Stimulated activated CD4-positive, alpha-beta T cell treated with anti-CD3 and anti-CD28 coated beads, TNF-alpha, amount 100 ng/mL, for 4 hours (primary cell): ENCODE measurements around the gene REEP1.
"Not testable (repeated sequence)": the region's sequence is repeated elsewhere in the genome, so short reads cannot be mapped to it uniquely, and the experiment has no call there.

Source experiments
- DNase-seq, 3 experiments: peaks; one replicate each; pipeline ENCODE4 v3.0.0-alpha.2; 2020; ENCODE audit warnings: low read depth in 3 of 3

REEP1 gene

DNA sequence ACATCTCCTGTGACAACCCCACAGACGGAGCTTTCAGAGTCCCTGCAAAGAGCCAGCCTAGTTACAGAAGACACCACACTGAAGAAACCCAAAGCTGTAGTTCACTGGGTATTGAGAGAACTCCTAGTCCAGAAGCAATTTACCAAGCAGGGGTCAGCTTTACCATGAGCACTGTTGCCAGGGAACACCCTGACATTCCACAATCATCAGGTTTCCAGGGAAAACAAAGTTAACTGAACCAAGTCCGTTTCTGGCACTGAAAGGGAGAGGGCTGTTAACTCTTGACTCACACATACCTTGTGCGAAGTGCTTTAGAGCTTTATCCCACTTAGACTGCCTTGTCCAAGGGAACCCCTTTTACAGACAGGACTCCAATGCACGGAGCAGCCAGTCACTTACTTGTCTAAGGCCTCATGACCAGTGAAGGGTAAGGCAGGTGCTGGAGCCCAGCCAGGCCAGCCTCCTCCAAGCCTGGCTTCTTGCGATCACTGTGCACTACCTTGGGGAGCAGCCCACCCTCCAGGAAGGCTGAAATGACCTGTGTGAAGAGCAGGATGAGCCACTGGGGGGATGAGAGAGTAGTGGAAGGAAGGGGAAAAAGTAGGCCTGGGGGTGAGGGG, 53.9 kb downstream of the REEP1 start:
- DNase-seq = no peak

DNA sequence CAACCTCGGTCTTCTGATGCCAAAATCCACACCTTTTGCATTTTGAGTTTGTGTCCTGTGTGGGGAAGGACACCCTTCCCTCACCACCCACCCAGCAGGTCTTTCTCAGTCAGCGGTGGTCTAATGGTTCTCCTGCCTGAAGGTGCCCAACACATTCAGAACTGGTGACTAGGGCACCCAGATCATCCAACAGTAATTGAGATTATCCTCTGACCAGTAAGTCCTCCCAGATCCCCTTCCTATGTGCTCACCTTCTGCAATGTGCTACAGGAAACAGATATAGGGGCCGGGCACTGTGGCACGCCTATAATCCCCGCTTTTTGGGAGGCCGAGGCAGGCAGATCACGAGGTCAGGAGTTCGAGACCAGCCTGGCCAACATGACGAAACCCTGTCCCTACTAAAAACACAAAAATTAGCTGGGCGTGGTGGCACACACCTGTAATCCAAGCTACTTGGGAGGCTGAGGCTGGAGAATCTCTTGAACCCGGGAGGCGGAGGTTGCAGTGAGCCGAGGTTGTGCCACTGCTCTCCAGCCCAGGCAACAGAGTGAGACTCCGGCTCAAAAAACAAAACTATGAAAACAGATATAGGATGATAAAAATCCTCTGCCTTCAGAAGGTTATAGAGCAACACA, 56.2 kb downstream of the REEP1 start:
- DNase-seq = no peak

DNA sequence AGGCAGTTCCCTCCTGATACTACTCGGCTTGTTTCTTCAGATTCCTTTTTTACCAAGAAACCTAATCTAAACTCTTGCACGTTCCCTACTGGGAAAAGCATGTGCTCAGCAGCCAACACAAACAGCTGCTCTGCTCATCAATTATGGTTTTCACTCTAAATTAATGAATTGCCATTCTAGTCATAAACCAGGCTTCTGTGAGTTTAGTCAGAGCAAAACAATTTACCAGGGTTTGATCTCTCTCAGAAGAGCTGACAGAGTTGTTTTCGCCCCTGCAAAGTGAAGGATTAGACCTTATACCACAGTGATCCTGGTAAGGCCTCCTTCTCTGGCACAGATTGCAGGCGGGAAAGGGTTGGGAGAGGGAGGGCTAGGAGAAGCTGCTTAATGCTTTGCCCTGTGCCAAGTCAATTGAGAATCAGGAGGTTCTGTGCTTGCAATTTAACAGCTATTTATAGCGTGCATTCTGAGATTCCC, 57.2 kb downstream of the REEP1 start:
- no peak for DNase-seq

DNA sequence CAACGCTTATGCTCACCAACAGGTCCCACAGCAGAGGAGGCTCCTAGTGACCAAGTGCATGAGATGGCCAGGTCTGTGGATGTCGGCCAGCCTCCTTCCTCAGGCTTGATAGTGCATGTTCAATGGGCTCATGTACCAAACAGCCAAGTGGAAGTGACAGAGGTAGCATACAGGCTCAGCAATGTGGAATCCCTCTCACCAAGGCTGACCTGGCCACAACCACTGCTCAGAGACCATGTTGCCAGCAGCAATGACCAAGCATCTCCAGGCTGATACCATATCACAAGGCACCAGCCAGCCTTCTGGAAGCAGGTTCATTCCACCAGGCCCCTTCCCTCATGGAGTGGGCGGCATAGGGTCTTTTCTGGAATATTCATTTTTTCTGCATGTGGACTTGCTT, 61.5 kb downstream of the REEP1 start:
- DNase-seq = no peak

DNA sequence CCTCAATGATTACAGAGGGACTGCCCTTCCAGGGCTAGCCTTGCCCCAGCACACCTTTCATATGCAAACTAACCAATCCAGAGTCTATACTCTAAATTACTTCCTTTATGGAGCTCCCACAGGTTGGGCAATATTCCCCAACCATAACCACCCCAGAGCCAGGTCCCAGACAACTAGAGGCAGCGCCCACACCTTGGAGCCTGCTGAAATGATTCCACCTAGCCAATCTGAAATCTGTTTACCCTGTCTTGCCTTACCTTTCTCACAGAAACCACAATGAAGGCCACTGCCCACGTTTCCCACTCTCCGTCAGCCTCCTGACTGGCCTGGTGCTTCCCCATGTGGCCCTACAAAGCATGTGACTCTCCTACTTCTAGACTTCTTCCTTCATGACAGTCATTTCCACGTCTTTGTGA, 62.0 kb downstream of the REEP1 start:
- DNase-seq = no peak

DNA sequence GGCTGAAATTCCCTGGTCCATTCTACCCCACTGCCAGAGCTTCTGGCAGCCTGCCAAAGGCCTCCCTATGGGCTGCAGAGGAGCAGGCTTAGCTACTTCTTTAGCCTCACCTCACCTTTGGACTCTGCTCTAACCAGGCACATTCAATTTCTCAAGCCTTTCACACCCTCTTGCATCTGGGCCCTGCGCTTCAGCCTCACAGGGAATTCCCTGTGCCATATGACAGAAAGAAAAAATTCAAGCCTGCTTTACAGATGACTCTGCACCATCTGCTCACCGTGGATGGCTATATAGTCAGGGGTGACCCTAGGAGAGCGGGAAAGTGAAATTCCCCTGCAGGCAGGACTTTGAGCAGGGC, 62.5 kb downstream of the REEP1 start:
- DNase-seq = no peak

DNA sequence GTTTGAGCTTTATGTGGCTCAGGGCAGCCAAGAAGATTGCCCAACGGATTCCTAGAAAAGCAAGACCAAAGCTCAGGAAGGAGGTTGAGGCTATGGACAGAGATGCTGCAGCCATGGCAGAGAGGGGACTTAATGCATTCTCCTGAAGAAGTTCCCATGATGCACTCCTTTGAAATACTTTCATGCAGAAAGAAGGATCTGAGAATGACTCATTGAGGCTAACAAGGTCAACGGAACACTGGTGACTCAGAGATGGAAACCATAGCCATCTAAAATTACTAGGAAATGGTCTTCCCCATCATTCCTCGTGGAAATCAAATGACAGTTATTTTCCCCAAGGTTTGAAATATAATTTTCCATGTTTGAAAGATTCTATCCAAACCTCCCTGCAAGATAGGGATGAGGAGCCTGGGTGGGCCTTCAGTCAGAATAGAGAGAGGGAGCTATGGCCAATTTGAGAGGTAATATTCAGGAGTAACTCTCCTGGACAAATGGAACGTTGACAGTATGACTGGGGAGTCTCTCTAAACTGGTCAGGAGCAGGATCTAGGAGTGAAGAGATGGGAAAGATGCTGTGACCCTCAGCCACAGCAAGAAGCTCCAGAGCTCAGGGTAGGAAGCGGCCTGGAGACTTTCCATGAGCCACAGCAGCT, 63.0 kb downstream of the REEP1 start:
- no peak for DNase-seq

DNA sequence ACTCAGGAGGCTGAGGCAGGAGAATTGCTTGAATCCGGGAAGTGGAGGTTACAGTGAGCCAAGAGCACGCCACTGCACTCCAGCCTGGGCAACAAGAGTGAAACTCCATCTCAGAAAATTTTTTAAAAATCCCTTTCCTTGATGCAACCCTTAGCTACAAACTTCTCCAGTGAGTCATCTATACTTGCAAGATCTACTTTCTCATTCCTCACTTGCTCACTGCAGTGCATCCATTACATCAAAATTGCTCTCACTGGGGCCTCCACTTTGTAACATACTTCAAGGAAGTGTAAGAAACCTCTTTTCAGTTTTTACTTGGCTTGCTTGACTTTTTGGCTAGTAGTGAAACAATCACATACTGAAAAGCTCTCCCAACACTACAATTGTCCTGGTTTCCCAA, 65.3 kb downstream of the REEP1 start:
- DNase-seq = no peak

DNA sequence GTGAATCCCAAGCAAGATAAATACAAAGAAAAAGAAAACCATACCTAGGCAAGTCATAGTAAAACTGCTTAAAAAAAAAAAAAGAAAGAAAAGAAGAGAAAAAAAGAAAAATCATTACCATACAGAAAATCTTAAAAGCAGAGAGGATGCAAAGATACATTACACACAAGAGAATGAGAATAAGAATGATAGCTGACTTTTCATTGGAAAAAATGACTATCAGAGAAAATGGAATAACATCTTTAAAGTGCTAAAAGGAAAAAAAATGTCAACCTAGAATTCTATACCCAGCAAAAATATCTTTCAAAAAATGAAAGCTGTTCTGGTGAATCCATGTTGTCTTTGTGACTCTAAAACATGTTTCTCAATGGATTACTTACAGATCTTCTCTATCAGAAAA, 66.2 kb downstream of the REEP1 start:
- DNase-seq = no peak

DNA sequence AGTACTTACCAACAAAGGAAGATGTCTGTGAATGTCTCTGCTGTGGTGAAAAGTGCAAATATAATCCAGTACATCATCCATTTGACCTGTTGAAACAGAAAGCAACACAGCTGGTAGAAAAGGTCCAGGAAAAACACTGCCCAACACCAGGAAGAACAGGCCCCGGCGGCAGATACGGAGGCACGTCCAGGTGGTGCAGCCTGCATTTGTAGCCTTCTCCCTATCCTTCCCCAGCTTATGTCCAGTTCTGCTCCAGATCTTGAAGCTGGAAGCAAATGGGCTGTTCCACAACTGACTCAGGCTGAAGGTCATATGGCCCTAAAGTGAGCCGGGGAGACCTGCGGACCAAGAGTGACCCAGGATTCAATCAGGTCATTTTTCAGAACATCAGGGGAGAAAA, 73.5 kb downstream of the REEP1 start:
- no peak for DNase-seq

DNA sequence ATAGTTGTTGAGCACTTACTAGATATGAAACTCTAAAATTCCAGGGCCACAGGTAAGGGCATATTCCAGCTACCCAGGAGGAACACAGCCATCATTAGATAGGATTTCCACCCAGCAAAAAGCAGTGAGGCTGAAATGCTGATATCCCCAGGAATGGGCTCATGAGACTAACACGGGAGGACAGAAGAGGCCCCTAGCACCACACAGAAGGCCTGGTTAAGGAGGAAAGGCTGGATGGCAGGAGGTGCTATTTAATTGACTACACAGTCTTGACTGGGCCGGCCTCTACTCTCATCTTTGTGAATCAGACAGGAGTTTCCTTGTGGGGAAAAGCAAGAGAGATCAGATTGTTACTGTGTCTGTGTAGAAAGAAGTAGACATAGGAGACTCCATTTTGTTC, 76.4 kb downstream of the REEP1 start:
- no peak for DNase-seq

DNA sequence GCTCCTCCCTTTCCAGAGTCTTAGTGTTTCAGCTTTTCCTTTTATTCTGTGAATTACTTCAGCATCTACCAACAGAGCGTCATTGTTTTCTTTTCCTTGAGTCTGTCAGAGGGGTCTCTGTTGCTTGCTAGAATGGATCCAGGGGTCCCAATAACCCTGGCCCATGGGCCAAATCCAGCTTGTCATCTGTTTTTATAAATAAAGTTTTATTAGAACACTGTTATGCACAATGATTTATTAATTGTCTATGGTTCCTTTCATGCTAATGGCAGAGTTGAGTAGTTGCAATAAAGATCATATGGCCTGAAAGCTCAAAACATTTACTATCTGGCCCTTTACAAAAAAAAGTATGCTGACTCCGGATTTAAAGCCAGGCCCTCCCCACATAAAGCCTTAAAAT, 79.3 kb downstream of the REEP1 start:
- DNase-seq = no peak

DNA sequence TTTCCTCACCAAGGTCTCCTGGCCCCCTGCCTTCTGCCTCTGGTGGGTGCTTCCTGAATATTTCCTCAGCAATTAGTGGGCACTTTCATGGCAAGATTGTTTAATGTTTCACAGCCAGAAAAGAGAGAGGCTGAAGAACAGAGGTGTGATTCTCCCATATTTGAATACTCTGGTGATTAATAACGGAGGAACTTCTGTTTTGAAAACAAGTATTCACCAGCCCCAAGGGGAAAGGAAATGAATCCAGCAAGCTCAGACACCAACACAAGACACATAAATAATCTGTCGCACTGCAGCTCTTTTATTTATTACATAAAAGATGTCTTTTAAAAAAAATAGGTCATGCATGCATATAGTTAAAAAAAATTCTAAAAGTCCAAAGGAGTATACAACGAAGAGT, 80.4 kb downstream of the REEP1 start:
- no peak for DNase-seq

DNA sequence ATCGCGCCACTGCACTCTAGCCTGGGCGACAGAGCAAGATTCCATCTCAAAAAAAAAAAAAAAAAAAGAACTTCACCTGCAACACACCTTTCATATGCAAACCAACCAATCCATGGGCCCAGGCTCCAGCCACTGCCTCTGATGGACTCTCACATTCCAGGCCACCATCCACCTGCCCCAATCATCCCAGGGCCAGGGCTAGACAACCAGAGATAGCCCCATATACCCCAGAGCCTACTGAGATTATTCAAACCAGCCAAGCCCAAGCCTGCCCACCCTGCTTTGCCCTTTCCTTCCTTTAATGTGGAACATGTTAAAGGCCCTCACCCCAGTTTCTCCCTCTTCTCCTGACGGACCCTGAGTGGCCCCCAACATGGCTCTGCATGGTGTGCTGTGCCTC, 81.1 kb downstream of the REEP1 start:
- no peak for DNase-seq

DNA sequence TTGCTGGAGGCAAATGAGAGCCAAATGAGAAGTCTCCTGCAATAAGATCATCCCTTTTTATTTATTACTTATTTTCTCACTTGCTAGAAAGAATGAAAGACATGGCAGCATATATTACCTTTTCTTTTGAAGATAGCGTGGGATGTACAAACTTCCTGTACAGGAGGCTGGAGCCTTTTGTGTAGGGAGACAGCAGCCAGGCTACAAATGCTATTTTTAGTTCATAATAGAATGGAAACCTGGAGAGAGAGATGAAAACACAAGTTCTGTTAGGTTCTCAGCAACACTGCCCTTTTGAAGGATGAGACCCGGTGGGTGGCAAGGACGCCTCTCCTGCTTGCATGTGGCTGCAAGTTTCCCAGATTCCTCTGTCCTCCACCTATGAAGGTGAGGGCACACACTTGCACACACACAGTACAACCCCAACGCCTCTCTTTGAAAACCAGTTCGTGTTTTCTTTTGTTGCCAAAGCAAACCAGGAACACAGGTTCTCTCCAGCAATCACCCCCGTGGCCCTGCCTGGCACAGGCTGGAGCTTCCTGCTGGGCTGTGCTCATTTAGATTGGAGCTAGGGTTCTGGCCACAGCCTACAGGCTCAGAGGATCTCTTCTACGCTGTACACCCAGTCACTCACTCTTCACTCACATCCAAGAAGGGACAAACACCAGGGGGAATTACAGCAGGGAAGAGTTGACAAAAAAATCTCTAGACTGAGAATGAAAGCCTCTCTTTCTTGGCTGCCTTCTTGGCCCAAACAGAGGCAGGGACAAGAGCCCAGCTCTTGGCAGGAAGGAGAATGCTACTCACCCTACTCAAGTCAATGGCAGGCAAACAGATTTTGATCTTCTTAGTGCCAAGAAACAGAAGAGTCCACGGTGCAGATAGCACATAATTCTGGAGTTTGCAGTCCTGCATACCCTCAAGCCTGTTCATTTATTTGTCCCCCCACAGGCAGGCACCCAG, 82.6 kb downstream of the REEP1 start:
- no peak for DNase-seq

DNA sequence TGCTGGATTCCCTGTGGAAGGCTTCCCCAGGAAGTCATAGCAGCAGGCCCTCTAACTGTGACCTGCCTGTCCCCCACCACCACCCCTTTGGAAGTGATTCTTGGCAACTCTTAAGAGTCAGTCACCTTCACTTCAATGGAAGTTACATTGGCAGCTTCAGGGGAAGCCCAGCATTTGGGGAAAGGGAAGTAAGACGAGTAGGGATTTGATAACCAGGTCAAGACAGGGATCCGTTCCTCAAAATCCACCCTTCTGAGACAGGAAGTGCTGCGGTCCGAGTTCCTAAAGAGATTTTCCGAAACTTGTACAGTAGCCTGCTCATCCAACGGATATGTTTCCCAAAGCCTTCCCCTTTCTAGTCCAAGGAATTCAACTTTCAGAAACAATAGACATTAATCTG, 84.0 kb downstream of the REEP1 start:
- DNase-seq = no peak

DNA sequence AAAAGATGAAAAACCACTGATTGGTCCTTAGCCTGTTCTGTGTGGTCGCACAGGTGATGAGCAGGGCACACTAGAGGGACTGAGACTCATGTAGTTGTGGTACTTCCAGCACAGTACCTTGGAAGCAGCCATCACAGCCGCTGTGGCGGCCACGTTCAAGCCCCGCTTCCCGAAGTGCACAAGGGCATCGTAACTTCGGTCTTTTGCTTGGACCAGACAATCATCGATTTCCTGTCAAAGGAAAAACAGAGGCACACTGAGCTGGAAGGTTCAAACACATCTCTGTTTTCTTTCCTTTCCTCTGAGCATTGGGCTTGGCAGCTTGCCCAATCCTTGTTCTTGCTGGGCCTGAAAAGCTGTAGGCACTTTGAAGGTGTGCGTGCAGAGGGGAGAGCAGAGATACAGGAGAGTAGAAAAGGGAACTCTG, 85.6 kb downstream of the REEP1 start:
- no peak for DNase-seq

DNA sequence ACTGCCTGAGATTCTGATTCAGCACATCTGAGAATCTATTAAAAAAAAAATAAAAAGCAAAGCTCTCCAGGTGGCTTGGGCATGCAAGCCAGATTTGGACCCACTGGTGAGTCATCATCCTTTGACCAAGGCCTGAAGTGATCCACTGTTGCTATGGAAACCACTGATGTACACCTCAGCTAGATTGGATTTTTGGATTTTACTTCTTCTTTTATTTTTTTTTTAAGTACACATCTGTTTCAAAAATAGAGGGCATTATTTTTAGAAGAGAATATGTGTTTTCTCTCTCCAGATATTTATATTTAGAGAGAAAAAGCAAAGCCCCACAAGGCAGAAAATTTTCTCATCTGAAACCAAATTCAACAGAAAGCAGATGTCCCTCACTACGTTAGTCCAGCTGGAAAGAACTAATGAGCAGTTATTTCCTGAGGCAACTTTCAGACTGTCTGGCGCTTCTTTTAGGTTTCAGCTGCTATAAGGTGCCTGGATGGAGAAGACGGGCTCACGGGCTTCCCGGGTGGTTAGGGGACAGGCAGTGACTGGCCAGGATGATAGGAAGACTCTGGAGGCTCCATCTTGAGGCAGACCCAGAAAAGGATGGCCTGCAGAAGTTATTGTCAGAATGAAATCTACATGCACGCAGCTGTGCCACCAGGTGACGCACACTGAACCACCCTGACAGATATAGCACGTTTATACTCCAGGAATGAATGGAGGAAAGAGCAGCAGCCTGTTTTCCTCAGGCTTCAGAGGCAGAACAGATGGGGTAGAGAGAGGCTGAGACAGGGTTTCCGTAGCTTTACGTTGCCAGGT, 87.6 kb downstream of the REEP1 start:
- no peak for DNase-seq

DNA sequence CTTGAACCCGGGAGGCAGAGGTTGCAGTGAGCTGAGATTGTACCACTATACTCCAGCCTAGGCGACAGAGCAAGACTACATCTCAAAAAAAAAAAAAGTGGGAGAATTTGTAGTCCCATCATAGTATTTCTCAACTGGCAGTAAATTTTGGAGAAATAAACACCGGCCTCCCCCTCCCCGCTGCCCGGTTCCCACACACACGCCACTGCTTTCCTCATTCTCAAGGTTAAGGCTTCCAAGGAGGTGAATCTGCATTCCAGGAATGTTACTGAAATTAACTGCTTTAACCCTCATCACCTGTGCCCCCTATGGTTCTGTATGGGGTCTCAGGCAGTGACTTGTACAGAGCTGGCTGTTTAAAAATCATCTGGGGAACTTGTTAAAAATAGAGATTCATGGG, 88.2 kb downstream of the REEP1 start:
- no peak for DNase-seq

DNA sequence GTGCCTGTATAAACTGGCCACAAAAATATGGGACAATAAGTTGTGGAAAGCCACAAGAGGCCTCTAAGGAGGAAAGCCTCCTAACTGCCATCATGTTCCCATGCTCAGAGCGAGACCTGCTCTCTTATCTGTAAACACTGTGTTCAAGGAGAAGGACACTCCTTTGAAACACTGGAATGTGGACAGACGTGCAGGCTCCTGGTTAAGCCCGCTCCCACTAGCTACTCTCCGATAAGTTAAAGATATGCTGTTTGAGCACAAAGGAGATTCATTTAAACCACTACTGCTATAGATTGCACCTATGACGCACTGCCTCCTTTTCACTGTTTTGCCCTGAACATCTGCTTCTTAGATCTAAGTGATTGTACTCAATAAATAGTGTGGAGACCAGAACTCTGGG, 92.2 kb downstream of the REEP1 start:
- DNase-seq = not testable (repeated sequence)

DNA sequence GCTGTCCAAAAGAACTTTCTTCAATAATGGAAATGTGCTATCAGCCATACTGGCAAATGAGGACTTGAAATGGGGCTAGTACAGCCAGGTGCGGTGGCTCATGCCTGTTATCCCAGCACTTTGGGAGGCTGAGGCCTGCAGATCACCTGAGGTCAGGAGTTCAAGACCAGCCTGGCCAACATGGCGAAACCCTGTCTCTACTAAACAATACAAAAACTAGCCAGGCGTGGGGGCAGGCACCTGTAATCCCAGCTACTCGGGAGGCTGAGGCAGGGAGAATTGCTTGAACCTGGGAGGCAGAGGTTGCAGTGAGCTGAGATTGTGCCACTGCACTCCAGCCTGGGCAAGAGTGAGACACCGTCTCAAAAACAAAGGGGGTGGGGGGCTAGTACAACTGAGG, 92.6 kb downstream of the REEP1 start:
- DNase-seq = not testable (repeated sequence)
